AG04449 (cell line): ENCODE results near the gene RDH5.

Experiments used
- CTCF ChIA-PET: fragments of 350-600 bp; formaldehyde crosslinking; extraction: SDS; loops from one replicate; lab custom pipeline; 2021; ENCODE audit warnings: antibody characterized with exemption; lab: Yijun Ruan, JAX
- POLR2A ChIA-PET: fragments of 400-600, 350-600 bp; formaldehyde crosslinking; extraction: SDS; loops from one replicate; lab custom pipeline; 2020; ENCODE audit warnings: antibody characterized with exemption, inconsistent platforms; lab: Yijun Ruan, JAX
- DNase-seq: peaks from one replicate; pipeline ENCODE4 v3.0.0-alpha.2; 2010; ENCODE audit warnings: low read depth, low spot score
- H3K4me3 ChIP-seq: 2 replicates; pipeline ENCODE4 v1.5.1; 2011; ENCODE audit warnings: low read depth, mild to moderate bottlenecking, control low read depth, low read length
- TF ChIP-seq, protein P1 (sequence below): IDR thresholded peaks from one replicate; pipeline ENCODE4 v1.5.1; 2011; ENCODE audit warnings: mild to moderate bottlenecking, moderate library complexity, low read length, control low read depth, inconsistent platforms; ENCODE audit not compliant: insufficient read depth; ENCODE audit errors: missing control alignments

Gene RDH5

GRCh38 chr12:55771736-55772135, 51.5 kb downstream of the RDH5 start:
- no peak for DNase-seq
- CTCF ChIA-PET, result interaction anchor here (0.9 to 1.9 kb wide), 7 partner anchors 9 to 169 kb away, joined by 3 to 6 read pairs (median 5); partner anchors contain the start of gene GDF11

More at GRCh38 chr12:55771736-55772135, 51.5 kb downstream of the RDH5 start:
- TF ChIP-seq, protein P1, sequence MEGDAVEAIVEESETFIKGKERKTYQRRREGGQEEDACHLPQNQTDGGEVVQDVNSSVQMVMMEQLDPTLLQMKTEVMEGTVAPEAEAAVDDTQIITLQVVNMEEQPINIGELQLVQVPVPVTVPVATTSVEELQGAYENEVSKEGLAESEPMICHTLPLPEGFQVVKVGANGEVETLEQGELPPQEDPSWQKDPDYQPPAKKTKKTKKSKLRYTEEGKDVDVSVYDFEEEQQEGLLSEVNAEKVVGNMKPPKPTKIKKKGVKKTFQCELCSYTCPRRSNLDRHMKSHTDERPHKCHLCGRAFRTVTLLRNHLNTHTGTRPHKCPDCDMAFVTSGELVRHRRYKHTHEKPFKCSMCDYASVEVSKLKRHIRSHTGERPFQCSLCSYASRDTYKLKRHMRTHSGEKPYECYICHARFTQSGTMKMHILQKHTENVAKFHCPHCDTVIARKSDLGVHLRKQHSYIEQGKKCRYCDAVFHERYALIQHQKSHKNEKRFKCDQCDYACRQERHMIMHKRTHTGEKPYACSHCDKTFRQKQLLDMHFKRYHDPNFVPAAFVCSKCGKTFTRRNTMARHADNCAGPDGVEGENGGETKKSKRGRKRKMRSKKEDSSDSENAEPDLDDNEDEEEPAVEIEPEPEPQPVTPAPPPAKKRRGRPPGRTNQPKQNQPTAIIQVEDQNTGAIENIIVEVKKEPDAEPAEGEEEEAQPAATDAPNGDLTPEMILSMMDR, result no peak
- POLR2A ChIA-PET, result interaction anchor here (1.3 kb wide), 1 partner anchor 28 kb away, joined by 5 read pairs; no protein-coding TSS in a partner anchor
- no peak overlapping the region for H3K4me3 ChIP-seq
